ENCODE data around the gene BTRC.
"Not testable (repeated sequence)": the region's sequence is repeated elsewhere in the genome, so short reads cannot be mapped to it uniquely, and the experiment has no call there.

Gene BTRC

GRCh38 chr10:101415884-101416283, 61.9 kb downstream of the BTRC start:
- TF ChIP-seq ZFX (IDR thresholded peaks at IDR 0.05; ENCODE audit: borderline replicate concordance) (no peak), CTCF (IDR thresholded peaks at IDR 0.05) (no peak)

GRCh38 chr10:101421967-101422366, 68.0 kb downstream of the BTRC start:
- not testable (repeated sequence) for H3K27ac ChIP-seq

More at GRCh38 chr10:101415884-101416283, 61.9 kb downstream of the BTRC start:
- no peak overlapping the region for H3K27ac ChIP-seq

GRCh38 chr10:101425535-101425934, 71.6 kb downstream of the BTRC start:
- TF ChIP-seq ZFX (IDR thresholded peaks at IDR 0.05; ENCODE audit: borderline replicate concordance), result no peak
- TF ChIP-seq CTCF (IDR thresholded peaks at IDR 0.05), result no peak
- no peak overlapping the region for H3K27ac ChIP-seq

- TF ChIP-seq ZFX (IDR thresholded peaks at IDR 0.05; ENCODE audit: borderline replicate concordance) (no peak), CTCF (IDR thresholded peaks at IDR 0.05) (no peak)
These were observed 74.1 kb downstream of the BTRC start for GRCh38 chr10:101428036-101428435.

GRCh38 chr10:101429423-101429822, 75.5 kb downstream of the BTRC start:
- no peak overlapping the region for H3K27ac ChIP-seq
- no peak for TF ChIP-seq ZFX (IDR thresholded peaks at IDR 0.05; ENCODE audit: borderline replicate concordance)
- no peak for TF ChIP-seq CTCF (IDR thresholded peaks at IDR 0.05)

More at GRCh38 chr10:101428036-101428435, 74.1 kb downstream of the BTRC start:
- H3K27ac ChIP-seq, result no peak overlapping the region

- no peak overlapping the region for H3K27ac ChIP-seq
- TF ChIP-seq CTCF (IDR thresholded peaks at IDR 0.05), result no peak
- TF ChIP-seq ZFX (IDR thresholded peaks at IDR 0.05; ENCODE audit: borderline replicate concordance), result no peak
These were observed 82.3 kb downstream of the BTRC start for GRCh38 chr10:101436302-101436701.

GRCh38 chr10:101438881-101439391, 85.0 kb downstream of the BTRC start:
- TF ChIP-seq CTCF (IDR thresholded peaks at IDR 0.05) (no peak), ZFX (IDR thresholded peaks at IDR 0.05; ENCODE audit: borderline replicate concordance) (no peak)
- H3K27ac ChIP-seq, result peak overlapping the region; percentile 26; the same call in 1 of the 2 replicates
